SHP77 treated with DMSO at 0.1 percent for 48 hours (cell line): ENCODE measurements around the gene PPP1R8.
A peak's percentile ranks its signal among the peaks of the same experiment; 100 is the strongest.

Experiments
- DNase-seq: peaks from one replicate; lab custom pipeline; 2025; lab: John Stamatoyannopoulos, UW

Gene PPP1R8

DNA sequence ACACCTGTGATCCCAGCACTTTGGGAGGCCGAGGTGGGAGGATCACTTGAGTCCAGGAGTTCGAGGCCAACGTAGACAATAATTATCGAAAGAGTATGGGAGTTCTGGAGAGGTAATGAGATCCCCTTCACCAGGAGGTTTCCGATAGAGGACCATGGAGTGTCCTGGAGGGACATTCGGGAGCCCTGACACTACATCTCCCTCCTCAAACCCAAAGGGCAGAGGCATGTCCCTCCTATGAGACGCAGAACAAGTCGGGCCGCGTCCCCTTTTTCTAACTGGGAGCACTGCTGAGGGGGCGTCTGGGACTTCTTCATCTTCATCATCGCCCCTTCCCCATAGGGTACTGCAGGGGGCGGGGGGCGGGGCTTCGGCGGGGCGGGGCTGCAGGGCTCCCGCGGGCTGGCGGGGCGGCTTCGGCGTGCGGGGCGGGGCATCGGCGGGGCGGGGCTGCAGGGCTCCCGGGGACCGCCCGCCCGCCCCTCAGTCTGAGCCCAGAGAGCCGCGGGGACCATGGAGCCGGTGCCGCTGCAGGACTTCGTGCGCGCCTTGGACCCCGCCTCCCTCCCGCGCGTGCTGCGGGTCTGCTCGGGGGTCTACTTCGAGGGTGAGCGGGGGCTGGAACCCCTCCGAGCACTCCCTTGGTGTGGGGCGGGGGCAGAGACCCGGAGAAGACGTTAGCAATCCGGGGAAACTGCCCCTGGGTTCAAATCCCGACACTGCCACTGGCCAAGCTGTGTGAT is 41.6 kb downstream of the PPP1R8 start, which contains the start of gene THEMIS2:
Gene THEMIS2 (plus strand): TSS at position 486 of the 743 bp plus-strand sequence. CDS start 28 bp downstream, at position 514.
- DNase-seq, result peak; percentile 39

DNA sequence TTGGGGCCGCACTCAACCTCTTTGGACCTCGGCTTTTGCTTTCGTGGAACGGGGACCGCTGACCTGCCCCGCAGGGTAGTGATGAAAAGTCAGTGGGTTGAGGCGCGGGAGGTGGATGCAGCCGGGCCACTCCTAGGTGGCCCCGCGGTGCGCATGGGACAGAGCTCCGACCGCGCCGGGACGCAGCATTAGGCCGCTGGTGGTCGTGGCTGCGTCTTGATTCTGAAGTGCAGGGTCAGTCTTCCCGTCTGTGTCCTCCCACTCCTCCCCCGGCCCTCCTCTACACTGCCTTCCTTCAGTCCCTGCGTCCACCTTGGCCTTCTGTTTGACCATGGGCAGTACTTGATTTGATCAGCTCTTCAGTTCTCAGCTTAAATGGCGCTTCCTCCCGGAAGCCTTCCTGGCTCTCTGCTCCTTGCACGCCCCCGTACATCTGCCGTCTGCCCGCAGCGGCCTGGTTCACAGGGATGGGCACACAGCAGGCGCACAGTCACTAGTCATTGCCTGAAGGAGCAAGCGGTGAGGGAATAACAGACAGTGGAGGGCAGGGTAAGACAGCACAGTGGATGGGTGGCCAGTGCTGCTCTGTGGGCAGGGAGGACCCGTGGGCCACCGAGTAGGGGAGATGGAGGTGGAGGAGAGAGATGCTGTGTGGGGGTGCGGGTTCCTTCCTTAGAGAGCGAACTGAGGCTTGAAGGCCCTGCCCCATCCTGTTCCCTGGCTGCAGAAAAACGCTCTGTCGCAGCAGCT is 42.4 kb downstream of the PPP1R8 start:
- peak; percentile 32 for DNase-seq

DNA sequence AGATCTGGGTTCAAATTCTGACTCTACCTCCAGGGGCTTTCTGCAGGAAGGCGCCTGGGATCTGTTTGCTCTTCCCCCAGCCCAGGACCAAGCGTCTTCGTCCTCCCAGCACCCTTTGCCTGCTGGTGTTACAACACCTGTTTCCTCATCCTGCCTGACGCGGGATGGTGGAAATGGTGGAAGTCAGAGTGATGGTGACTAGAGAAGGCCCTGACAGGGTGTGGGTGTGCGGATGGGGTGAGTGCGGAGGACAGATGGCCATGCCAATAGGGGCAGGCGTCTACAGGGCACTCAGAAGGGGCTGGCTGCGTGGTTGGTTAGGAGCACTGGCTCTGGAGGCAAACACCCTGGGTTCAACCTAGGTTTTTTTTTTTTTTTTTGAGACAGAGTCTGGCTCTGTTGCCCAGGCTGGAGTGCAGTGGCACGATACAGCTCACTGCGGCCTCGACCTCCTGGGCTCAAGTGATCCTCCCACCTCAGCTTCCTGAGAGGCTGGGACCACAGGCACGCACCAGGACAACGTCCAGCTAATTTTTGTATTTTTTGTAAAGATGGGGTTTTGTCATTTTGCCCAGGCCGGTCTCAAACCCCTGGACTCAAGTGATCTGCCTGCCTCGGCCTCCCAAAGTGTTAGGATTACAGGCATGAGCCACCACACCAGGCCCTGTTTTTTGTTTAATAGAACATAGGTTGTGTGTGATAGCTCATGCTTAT is 43.2 kb downstream of the PPP1R8 start:
- no peak for DNase-seq

DNA sequence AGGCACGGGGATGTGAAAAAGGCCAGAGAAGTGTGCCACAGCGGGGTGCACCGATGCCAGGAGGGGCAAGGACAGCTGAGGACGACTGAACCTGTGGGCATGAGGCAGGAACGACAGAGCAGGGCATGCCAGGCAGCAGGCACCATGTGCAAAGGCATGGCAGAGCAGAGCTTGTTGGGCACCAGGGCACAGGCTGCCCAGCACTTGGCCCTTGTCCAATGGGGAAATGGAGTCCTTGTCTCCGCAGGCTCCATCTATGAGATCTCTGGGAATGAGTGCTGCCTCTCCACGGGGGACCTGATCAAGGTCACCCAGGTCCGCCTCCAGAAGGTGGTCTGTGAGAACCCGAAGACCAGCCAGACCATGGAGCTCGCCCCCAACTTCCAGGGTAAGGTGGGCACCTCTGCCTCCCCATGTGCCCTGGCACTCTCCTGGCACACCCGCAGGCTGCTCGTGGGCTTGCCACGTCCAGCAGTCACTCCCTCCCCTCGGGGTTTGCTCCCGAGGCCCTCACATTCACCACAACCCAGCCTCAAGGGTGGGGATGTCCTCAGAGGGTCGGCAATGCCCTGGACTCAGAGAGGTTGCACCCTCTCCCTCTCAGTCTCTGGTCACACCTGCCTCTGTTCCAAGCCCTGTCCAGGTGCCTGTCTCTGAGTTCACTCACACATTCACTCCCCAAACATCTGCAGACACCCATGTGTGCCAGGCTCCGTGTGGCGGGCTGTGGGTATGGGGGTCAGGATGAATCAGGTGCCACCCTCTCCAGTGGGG is 45.9 kb downstream of the PPP1R8 start:
- DNase-seq, result no peak

DNA sequence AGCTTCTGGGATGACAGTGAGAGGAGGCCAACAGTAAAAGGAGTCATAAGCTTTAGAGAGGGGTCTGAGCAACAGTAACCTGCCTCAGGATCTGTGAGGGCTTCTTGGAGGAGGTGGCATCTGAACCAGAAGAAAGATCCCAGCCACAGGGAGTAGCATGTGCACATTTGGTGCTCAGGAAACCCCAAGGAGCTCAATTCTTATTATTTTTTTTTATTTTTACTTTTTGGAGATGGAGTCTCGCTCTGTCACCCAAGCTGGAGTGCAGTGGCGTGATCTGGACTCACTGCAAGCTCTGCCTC is 46.5 kb downstream of the PPP1R8 start:
- DNase-seq, result no peak

DNA sequence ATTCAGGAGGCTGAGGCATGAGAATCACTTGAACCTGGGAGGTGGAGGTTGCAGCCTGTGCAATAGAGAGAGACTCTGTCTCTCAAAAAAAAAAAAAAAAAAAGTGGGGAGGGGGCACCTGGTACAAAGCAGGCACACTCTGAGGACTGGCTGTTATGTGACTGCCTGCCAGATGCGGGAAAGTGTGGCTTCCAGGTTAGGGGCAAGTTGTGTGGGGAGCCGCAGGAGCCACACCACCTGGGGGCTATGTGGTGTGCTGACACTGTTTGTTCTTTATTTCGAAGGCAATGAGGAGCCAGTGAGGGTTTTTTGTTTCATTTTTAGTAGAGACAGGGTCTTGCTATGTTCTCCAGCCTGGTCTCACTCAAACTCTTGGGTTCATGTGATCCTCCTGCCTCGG is 47.5 kb downstream of the PPP1R8 start:
- DNase-seq, result no peak

DNA sequence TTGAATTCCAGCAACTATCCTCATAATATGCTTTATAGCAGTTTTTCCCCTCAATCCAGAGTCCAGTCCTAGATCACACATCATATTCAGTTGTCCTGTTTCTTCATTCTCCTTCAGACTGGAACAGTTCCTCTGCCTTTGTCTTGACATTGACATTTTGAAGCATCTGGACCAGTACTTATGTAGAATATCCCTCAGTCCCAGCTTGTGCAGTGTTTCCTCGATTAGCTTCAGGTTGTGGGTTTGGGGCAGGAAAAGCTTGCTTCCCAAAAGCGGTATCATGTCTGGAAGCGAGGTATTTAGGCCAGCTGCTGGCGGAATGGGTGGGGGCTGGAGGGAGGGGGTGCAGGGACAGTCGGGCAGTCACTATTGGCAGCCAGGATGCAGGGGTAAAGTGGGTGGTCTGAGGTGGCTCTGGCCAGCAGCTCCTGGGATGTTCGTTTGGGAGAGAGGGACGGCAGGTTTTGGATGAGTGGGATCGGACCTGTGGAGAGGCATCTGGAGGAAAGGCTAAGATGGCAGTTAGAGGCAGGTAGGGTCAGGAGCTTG is 48.3 kb downstream of the PPP1R8 start:
- DNase-seq, result no peak

DNA sequence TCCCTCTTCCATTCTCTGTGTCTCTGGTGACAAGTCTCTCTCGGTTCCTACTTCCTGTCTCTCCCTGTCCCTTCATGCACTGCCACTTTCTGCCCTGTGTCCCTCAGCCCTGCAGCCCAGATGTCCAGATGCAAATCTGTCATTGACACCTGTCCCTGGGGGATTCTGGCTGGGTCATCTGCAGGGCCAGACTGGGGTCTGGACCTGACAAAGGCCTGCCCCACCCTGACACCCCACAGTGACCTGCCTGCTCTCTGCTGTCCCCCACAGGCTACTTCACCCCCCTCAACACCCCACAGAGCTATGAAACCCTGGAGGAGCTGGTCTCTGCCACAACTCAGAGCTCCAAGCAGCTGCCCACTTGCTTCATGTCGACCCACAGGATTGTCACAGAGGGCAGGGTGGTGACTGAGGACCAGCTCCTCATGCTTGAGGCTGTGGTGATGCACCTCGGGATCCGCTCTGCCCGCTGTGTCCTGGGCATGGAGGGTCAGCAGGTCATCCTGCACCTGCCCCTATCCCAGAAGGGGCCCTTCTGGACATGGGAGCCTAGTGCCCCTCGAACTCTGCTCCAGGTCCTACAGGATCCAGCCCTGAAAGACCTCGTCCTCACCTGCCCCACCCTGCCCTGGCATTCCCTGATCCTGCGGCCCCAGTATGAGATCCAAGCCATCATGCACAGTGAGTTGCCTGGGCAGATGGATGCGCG is 48.9 kb downstream of the PPP1R8 start:
- no peak for DNase-seq

DNA sequence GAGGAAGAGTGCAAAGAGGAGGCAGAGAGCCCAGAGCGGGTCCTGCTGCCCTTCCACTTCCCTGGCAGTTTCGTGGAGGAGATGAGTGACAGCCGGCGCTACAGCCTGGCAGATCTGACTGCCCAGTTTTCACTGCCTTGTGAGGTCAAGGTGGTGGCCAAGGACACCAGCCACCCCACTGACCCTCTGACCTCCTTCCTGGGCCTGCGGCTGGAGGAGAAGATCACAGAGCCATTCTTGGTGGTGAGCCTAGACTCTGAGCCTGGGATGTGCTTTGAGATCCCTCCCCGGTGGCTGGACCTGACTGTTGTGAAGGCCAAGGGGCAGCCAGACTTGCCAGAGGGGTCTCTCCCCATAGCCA is 51.9 kb downstream of the PPP1R8 start:
- no peak for DNase-seq

DNA sequence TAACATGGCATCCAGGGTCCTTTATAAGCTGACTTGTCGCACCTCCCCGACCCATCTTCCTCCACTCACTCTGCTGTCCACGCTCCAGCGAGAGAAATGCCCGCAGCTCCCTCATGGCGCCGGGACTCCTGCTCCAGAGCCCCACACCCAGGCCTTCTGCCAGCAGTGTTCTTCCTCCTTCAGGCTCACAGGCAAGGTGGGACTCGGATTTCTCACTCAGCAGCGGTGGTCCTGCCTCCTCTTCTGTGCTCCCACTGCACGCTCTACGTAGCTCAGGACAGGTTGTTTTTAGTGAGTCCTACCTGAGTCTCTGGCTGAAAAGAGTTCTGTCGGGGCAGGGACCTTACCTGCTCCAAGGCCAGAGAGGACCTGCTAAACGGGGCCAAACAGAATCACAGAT is 53.0 kb downstream of the PPP1R8 start:
- no peak for DNase-seq

DNA sequence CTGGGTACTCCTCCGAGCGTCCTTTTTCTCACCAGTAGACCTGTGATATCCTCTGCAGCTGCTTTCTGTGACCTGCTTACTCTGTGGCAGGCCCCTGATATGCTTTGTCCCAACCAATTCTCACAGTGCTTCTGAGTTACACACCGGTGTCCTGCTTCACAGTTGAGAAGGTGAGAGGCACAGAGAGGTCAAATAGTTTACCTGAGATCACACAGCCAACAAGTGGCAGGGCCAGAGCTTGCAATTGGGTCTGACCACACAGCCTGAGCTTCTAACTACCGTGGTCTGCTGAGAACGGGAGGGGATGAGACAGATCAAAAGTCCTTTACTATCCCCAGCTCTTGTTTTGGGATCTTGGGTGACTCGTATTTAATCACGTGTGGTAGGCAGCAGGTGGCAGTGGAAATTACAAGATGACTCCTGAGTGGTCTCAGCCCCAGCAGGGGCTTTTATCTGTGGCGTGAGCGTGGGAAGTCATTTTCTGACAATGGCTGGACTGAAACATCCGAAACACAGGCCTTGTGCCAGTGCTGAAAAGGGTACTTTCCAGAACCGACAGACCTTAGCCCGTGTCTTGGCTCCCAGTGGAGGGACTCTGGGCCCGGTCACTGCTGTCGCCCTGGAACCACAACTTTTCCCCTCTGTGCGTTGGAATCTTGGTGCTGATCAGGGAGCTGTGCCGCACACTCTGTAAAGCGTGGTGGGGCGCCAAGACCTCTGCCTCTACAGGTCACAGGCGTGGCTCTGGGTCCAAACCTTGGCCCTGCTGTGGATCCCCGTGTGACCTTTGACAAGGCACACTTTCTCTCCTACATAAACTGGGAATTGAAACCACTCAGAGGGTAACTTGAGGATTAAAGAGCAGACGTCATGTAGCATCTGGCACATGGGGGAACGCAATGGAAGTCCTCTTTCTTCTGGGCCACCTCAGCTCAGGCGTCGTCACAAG is 53.7 kb downstream of the PPP1R8 start:
- no peak for DNase-seq

DNA sequence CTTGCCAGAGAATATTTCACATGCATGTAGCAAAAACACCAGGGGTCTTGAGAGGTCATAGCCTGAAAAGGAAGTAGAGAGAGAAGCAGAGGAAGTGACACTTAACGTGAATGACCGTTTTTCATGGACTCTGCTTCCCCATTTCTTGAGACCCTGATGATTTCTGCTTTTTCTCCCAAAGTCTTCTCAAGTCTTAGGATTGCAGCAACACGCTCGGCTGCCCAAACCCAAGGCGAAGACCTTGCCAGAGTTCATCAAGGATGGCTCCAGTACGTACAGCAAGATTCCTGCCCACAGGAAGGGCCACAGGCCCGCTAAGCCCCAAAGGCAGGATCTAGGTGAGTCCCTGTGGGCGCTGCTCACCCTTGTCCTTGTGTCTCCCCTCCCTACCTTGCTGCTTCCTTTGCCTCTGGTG is 54.5 kb downstream of the PPP1R8 start:
- DNase-seq, result no peak

DNA sequence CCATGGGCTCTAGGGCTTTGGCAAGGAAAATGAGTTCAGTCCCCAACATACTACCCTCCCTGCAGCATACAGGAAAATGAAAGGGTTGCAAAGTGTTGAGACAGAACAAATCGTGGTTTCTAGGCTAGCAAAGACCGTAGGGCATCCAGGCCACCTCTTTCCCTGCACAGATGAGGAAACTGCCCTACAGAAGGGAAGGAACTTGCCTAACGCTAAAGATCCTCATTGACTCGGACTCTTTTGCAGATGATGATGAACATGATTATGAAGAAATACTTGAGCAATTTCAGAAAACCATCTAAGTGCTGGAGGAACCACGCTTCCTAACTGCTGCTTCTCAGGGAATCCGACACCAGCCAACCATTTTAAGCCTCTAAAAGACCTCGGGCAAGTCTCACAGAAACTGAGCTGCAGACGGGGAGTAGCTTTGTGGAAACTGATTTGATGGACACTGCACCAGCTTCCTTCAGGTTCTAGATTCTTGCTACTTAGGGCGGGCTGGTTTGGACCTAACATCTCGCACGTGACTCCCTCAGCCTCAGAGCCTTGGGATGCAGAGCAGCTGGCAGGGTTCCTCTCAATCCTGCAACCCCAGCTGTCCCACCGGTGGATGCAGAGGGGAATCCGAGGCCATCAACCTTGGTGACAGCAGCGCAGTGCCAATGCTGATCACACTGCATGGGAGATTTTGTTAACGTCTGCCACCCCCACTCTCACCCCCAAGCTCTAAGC is 55.2 kb downstream of the PPP1R8 start:
- DNase-seq, result no peak

DNA sequence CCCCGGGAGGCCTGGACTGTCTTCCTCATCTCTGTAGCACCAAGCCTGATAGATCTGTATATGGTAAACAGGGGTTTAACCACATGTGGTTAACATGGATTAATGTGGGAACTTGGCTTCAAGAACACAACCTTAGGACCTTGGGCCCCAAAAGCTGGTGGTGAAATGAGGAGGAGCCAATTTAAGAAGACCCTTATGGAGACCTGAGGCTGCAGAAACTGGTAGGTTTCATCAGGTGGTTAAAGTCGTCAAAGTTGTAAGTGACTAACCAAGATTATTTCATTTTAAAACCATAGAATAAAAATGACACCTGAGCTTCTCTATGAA is 55.7 kb downstream of the PPP1R8 start:
- DNase-seq, result no peak

DNA sequence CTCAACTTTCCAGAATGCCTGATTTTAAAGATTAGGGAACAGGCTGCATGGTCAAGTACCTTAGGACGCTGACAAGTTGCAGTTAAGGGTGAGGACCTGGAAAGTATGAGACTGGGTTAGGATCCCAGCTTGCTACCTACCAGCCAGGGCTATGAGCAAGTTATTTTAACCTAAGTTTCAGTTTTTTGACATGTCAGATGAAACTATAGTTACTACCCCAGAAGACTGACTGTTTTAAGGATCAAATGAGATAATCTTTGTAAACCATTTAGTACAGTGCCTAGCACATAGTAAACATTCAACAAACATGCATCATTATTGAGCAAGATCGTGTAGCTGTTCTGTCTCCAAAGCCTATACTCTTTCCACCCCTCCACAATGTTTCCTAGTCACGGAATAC is 56.2 kb downstream of the PPP1R8 start:
- DNase-seq, result no peak

DNA sequence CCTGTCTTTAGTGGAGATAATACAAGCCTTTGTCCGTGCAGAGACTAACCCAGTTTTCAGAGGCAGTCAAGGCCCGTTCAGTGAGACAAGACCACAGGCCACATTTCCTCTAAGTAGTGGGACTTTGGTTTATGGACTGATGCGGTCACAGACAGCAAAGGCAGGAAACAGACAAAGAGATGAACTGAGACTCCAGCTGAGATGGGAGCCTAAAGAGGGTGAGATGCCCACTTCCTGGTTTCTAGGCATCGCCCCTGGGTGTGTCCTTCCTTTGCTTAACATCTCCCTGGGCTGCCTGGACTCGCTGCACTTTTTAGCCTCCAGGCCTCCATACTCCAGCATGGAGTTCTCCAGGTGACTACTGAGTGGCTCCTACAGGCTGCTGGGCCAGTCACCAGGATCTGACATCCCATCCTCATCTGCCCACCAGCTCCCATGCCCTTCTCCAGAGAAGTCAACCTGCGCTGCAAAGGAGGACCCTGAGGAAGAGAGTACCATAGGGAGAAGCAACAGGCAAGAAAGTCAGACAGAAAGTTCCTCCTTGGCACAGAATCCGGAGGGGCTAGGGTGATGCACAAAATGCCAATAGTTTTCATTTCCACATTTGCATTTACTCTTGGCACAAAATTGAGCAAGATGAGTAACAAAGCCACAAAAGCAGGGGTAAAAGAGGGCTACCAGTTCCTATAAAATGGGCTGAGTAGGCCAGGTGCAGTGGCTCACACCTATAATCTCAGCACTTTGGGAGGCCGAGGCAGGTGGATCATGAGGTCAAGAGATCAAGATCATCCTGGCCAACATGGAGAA is 56.8 kb downstream of the PPP1R8 start:
- DNase-seq, result no peak

DNA sequence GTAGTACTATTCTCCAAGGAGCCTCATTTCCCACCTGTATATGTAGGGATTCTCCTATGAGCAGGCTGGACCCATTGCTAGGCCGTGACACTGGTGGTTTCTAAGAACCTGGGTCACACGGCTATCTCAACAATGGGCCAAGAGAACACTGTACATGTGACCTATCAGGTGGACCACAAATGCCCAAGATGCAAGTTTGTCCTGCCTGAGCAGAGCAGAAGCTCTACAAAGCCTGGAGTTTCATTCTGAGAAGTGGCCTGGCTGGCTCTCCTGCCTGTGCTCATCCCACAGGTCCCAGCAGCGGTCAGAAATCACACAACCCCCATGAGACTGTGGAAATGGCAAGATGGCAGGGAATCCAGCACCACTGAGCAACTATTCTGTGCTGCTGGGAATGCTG is 58.9 kb downstream of the PPP1R8 start:
- no peak for DNase-seq

DNA sequence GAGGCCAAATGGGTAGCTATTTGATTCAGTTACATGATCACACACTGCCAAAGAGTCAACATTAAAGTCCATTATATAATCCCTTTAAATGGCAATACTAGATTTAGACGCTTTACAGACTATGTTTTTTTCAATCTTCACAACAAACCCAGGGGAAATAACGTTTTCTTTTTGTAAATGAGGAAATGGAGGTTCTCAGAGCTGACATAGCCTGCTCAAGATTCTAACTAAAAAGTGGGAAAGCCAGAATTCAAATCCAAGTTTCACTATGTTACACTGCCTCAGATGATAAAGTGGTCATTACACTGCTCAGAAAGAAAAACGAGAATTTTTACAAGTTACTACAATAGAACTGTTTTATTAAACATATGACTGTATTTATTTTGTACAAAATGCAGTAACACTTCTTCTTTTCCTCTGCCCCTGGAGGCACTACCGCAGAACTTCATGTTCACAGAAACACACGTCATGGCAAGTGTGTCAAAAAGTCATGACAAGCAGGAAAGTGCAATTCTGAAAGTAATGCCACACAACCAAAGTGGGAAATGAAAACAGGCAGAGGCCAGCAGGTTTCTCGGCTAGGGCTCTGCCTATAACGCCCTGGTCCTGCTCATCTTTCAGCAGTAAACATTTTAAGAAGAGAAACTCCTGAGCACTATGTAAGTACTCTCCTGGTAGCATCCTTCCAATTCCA is 60.8 kb downstream of the PPP1R8 start:
- DNase-seq, result no peak
